Upper lobe of left lung (tissue), 6 donors: ENCODE measurements around the gene DIPK1A. TPM values are rescaled to one million over a fixed set of nuclear protein-coding genes. Genes with fewer than 3 reads are reported as not detected.
A peak's percentile ranks its signal among the peaks of the same experiment; 100 is the strongest.

Experiments used
- ATAC-seq, 2 donors: fragments of 200-7000 bp; cut with Tn5 transposase; one replicate each; pipeline ENCODE4 v1.9.1; 2022; ENCODE audit warnings: mild to moderate bottlenecking in 2 of 2, moderate library complexity in 2 of 2; ENCODE audit not compliant: low FRiP score in 2 of 2
- DNase-seq, 2 donors: peaks; one replicate each; pipeline ENCODE4 v3.0.0-alpha.2; 2019 to 2020
- H3K27ac ChIP-seq, 4 donors: fragments of 200-600 bp; sonication (generic); one replicate each; pipeline ENCODE4 v1.5.1; 2016 to 2019
- H3K27me3 ChIP-seq, 4 donors: fragments of 200-600 bp; sonication (generic); one replicate each; pipeline ENCODE4 v1.5.1; 2017 to 2019
- H3K36me3 ChIP-seq, 4 donors: fragments of 200-600 bp; sonication (generic); one replicate each; pipeline ENCODE4 v1.5.1; 2016 to 2019
- H3K4me1 ChIP-seq, 4 donors: fragments of 200-600 bp; sonication (generic); one replicate each; pipeline ENCODE4 v1.5.1; 2018 to 2019
- H3K4me3 ChIP-seq, 4 donors: fragments of 200-600 bp; sonication (generic); one replicate each; pipeline ENCODE4 v1.5.1; 2017 to 2019; ENCODE audit warnings: mild to moderate bottlenecking in 2 of 4, moderate library complexity in 1 of 4
- H3K9me3 ChIP-seq, 4 donors: fragments of 200-600 bp; sonication (generic); one replicate each; pipeline ENCODE4 v1.5.1; 2018 to 2019
- CTCF ChIP-seq, 6 experiments: fragments of 450-650 bp in 4 of 6; fragments of 200-600 bp in 2 of 6; sonication (generic) in 2 of 6; IDR thresholded peaks; one replicate each; pipeline ENCODE4 v1.5.1; 2016 to 2019; ENCODE audit warnings: antibody characterized with exemption in 6 of 6
- EP300 ChIP-seq, 4 donors: sonication (generic); formaldehyde crosslinking; IDR thresholded peaks; one replicate each; pipeline ENCODE4 v1.5.1; 2017; ENCODE audit warnings: antibody characterized with exemption in 4 of 4, control low read depth in 2 of 4
- POLR2A ChIP-seq, 4 donors: fragments of 450-650 bp; IDR thresholded peaks; one replicate each; pipeline ENCODE4 v1.5.1; 2016 to 2017; ENCODE audit warnings: antibody characterized with exemption in 4 of 4, mild to moderate bottlenecking in 2 of 4
- POLR2AphosphoS5 ChIP-seq, 2 donors: sonication (generic); formaldehyde crosslinking; IDR thresholded peaks; one replicate each; pipeline ENCODE4 v1.5.1; 2017; ENCODE audit warnings: antibody characterized with exemption in 2 of 2
- WGBS, 2 donors: methylation state at CpG; one replicate each; pipeline ENCODE4 v1.1.5; 2017 to 2018; 5-methylcytosine and 5-hydroxymethylcytosine counted together
- total RNA-seq, 6 donors: library from RNA; depleted of rRNA in 4 of 6; stranded (reverse); fragments of >200 nt in 4 of 6; gene quantifications; one replicate each; pipeline versions ENCODE4 v1.1.0 to v1.2.1, GENCODE V29; 2016 to 2021
- donor health status: DM: no; HTN: no; CAD: no; lungs with moderate emphysema.
- donor health status: DM: no; HTN: yes; CAD: no; lungs with severe emphysema.

The DIPK1A gene
- total RNA-seq, 6 donors from 2014 or later = 2.8 to 15.2 (median 4.4) TPM

GRCh38 chr1:92832537-92833114, 128.6 kb downstream of the DIPK1A start:
- TF ChIP-seq EP300 (IDR thresholded peaks at IDR 0.05) (no peak), POLR2A (IDR thresholded peaks at IDR 0.05) (no peak), POLR2AphosphoS5 (IDR thresholded peaks at IDR 0.05) (no peak), CTCF (IDR thresholded peaks at IDR 0.05) (no peak)
- Histone ChIP-seq H3K27me3 (no peaks in the 10 kb centered on the region), H3K9me3 (no peaks in the 10 kb centered on the region), H3K4me3 (peak overlapping the region; percentile 84 to 95 (median 91)), H3K4me1 (peaks cover 23 to 55% (median 26%) of the 10 kb centered on the region in 4 donors), H3K36me3 (peaks cover 12 to 46% (median 24%) of the 10 kb centered on the region in 4 donors), H3K27ac (peak overlapping the region; percentile 91 to 97 (median 95))
- WGBS, 2 donors = 0 to 1% methylated on average over 14 to 16 of the region's 19 CpGs
- DNase-seq (no peak), ATAC-seq (peak; percentile 3 to 4)

- DNase-seq = peak; percentile 96
- Histone ChIP-seq H3K4me1 (peaks cover 21 to 48% (median 24%) of the 10 kb centered on the region in 4 donors), H3K27me3 (no peaks in the 10 kb centered on the region), H3K9me3 (no peaks in the 10 kb centered on the region), H3K36me3 (peaks cover 12 to 39% (median 19%) of the 10 kb centered on the region in 4 donors), H3K4me3 (peak within 1 kb of the TSS; percentile 84 to 95 (median 91)), H3K27ac (peak within 1 kb of the TSS; percentile 91 to 97 (median 95))
- 0 to 1% methylated on average over 30 to 52 of the region's 57 CpGs for WGBS, 2 donors
- ATAC-seq = peak; percentile 99
- TF ChIP-seq EP300 (IDR thresholded peaks at IDR 0.05) (peak in 1 of 4 donors; percentile 82), POLR2A (IDR thresholded peaks at IDR 0.05) (peak in 3 of 4 donors; percentile 93 to 97 (median 95)), POLR2AphosphoS5 (IDR thresholded peaks at IDR 0.05) (peak; percentile 98 to 99), CTCF (IDR thresholded peaks at IDR 0.05) (peak; percentile 95 to 99 (median 98))
Observed at GRCh38 chr1:92831762-92832536, 129.3 kb downstream of the DIPK1A start, which contains the start of gene RPL5. RPL5 (plus strand) TSS chr1:92832040; CDS start chr1:92832115, 75 bp downstream.

GRCh38 chr1:92831368-92831761, 129.9 kb downstream of the DIPK1A start:
- TF ChIP-seq POLR2AphosphoS5 (IDR thresholded peaks at IDR 0.05) (no peak), CTCF (IDR thresholded peaks at IDR 0.05) (no peak), POLR2A (IDR thresholded peaks at IDR 0.05) (no peak), EP300 (IDR thresholded peaks at IDR 0.05) (no peak)
- H3K27ac ChIP-seq = peak overlapping the region in 1 of 4 donors; percentile 96
- DNase-seq (no peak), ATAC-seq (no peak)
- peak overlapping the region in 3 of 4 donors; percentile 88 to 95 (median 94) for H3K4me3 ChIP-seq
- peaks cover 10 to 33% (median 15%) of the 10 kb centered on the region in 4 donors for H3K36me3 ChIP-seq
- no peaks in the 10 kb centered on the region for H3K9me3 ChIP-seq
- 54 to 62% methylated on average over 4 of the region's 4 CpGs for WGBS, 2 donors
- peaks cover 20 to 43% (median 24%) of the 10 kb centered on the region in 4 donors for H3K4me1 ChIP-seq
- H3K27me3 ChIP-seq = no peaks in the 10 kb centered on the region

- no peak for ATAC-seq
- Histone ChIP-seq H3K36me3 (no peaks in the 10 kb centered on the region), H3K27me3 (no peaks in the 10 kb centered on the region), H3K9me3 (no peaks in the 10 kb centered on the region), H3K27ac (no peak overlapping the region), H3K4me1 (peaks cover 0 to 6% (median 3%) of the 10 kb centered on the region in 4 donors), H3K4me3 (no peak overlapping the region)
- no peak for DNase-seq
- TF ChIP-seq EP300 (IDR thresholded peaks at IDR 0.05) (no peak), POLR2AphosphoS5 (IDR thresholded peaks at IDR 0.05) (no peak), CTCF (IDR thresholded peaks at IDR 0.05) (no peak), POLR2A (IDR thresholded peaks at IDR 0.05) (no peak)
- WGBS, 2 donors = 87% methylated on average over 6 of the region's 6 CpGs; no CpG with 5 or more reads in 1 of the 2 donors
Observed at GRCh38 chr1:92826792-92827191, 134.5 kb downstream of the DIPK1A start.
